OCI-LY3 (cell line): ENCODE results near the gene LRRC31.
A peak's percentile ranks its signal among the peaks of the same experiment; 100 is the strongest.

Experiments
- H2AFZ ChIP-seq: fragments of 200-600, 300-600 bp; shearing (Covaris generic); 2 replicates; pipeline ENCODE4 v1.6.0; 2014; ENCODE audit warnings: antibody characterized with exemption, low read depth, low read length
- H3K27ac ChIP-seq: fragments of 200-600, 300-600 bp; sonication (generic); 2 replicates; pipeline ENCODE4 v1.5.1; 2014; ENCODE audit warnings: mild to moderate bottlenecking, low read length, moderate library complexity, mixed read lengths
- H3K27me3 ChIP-seq: fragments of 200-600, 300-600 bp; sonication (generic); 2 replicates; pipeline ENCODE4 v1.6.1; 2014; ENCODE audit warnings: low read depth, low read length, mixed read lengths
- H3K36me3 ChIP-seq: fragments of 200-600, 300-600 bp; sonication (generic); replicated peaks from 2 replicates; pipeline ENCODE3; 2014; ENCODE audit warnings: low read depth, low read length, mixed read lengths
- H3K4me1 ChIP-seq: fragments of 300-600, 200-600 bp; sonication (generic); 2 replicates; pipeline ENCODE4 v1.6.1; 2014; ENCODE audit warnings: low read length, mixed read lengths
- H3K4me2 ChIP-seq: fragments of 200-600, 300-600 bp; sonication (generic); 2 replicates; pipeline ENCODE4 v1.6.1; 2014; ENCODE audit warnings: low read length, mixed read lengths
- H3K4me3 ChIP-seq: fragments of 300-600, 200-600 bp; sonication (generic); 2 replicates; pipeline ENCODE4 v1.5.1; 2014; ENCODE audit warnings: antibody characterized with exemption, mild to moderate bottlenecking, low read length, moderate library complexity
- H3K79me2 ChIP-seq: fragments of 300-600, 200-600 bp; shearing (Covaris generic); 2 replicates; pipeline ENCODE4 v1.6.1; 2014; ENCODE audit warnings: mild to moderate bottlenecking, low read length, mixed read lengths
- H3K9ac ChIP-seq: fragments of 300-600, 200-600 bp; shearing (Covaris generic); 2 replicates; pipeline ENCODE4 v1.6.0; 2014; ENCODE audit warnings: mild to moderate bottlenecking, low read length, moderate library complexity
- H3K9me3 ChIP-seq: fragments of 200-600, 300-600 bp; shearing (Covaris generic); 2 replicates; pipeline ENCODE4 v1.6.1; 2014; ENCODE audit warnings: low read length, mixed read lengths; ENCODE audit not compliant: insufficient read depth
- H4K20me1 ChIP-seq: fragments of 200-600, 300-600 bp; sonication (generic); 2 replicates; pipeline ENCODE4 v1.6.1; 2016; ENCODE audit warnings: low read length, mixed read lengths; ENCODE audit not compliant: insufficient read depth
- CTCF ChIP-seq: fragments of 200-600, 300-600 bp; sonication (generic); IDR thresholded peaks from 2 replicates; pipeline ENCODE4 v1.5.1; 2014; ENCODE audit warnings: antibody characterized with exemption, low read length, low read depth
- EZH2phosphoT487 ChIP-seq: fragments of 200-600 bp; shearing (Covaris generic); IDR thresholded peaks from 2 replicates; pipeline ENCODE4 v1.6.1; 2018; ENCODE audit warnings: antibody characterized with exemption, mixed run types, low read depth

The LRRC31 gene

GRCh38 chr3:169813278-169813677, 56.5 kb downstream of the LRRC31 start:
- Histone ChIP-seq H3K27ac (peak overlapping the region; percentile 23), H3K79me2 (no peaks in the 10 kb centered on the region), H3K27me3 (peaks cover 7% of the 10 kb centered on the region; the same call in 1 of the 2 replicates), H3K9ac (peak overlapping the region; percentile 82), H3K9me3 (peaks cover 3% of the 10 kb centered on the region; the same call in 1 of the 2 replicates), H3K36me3 (no peaks in the 10 kb centered on the region), H4K20me1 (no peaks in the 10 kb centered on the region), H3K4me1 (peaks cover 8% of the 10 kb centered on the region; the same call in 1 of the 2 replicates), H3K4me3 (peak overlapping the region; percentile 90), H2AFZ (peak overlapping the region; percentile 98), H3K4me2 (peak overlapping the region; percentile 98)
- TF ChIP-seq EZH2phosphoT487 (no peak), CTCF (no peak)

DNA sequence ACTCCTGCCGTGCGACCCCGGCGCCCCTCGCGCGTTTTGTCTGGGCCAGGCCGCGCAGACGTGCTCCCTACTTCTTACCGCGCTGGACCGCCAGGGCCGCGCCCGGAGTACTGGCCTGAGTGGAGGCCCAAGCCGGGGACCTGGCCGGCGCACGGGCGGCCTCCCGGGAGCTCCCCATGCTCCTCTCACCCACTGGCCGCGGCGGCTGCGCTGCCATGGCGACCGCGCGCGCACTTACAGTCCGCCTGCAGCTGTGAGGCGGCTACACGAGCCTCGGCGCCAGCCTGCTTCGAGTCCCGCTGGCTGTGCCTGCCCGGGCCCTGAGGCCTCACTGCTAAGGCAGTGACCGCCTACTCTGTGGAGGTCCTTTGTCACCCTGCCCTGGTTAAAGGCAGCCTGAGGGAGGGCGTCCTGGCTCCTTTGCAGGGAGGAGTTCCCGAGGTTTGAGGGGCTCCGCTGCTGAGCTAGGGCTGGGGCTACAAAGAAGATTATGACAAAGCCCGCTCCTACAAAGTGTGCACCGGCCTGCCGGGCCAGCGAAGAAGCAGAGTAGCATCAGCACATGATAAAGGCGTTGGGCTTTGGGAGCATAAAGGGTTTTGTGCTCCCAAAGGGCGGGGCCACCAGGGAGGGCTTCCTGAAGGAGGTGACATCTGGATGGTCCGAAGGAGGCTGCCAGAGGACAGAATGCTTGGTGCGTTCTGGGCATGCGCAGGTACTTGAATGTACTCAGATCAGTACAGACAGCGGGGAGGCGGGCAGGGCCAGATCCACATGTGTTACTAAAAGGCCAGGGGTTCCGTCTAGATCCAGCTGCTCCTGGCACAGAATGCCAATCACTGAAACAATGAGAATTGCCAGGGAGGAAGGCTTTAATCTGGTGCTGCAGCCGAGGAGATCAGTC, 57.2 kb downstream of the LRRC31 start, which contains the start of the genes LRRC34 and LRRIQ4:
LRRC34 (minus strand) TSS at position 573 of the 904 bp plus-strand sequence; CDS start at position 217, 356 bp downstream.
LRRIQ4 (plus strand) TSS at position 539 of the 904 bp plus-strand sequence. CDS start 9,052 bp downstream, outside the sequence.
- Histone ChIP-seq H3K9ac (peak within 1 kb of the TSS; percentile 82), H3K4me2 (peak within 1 kb of the TSS; percentile 98), H4K20me1 (no peaks in the 10 kb centered on the region)

DNA sequence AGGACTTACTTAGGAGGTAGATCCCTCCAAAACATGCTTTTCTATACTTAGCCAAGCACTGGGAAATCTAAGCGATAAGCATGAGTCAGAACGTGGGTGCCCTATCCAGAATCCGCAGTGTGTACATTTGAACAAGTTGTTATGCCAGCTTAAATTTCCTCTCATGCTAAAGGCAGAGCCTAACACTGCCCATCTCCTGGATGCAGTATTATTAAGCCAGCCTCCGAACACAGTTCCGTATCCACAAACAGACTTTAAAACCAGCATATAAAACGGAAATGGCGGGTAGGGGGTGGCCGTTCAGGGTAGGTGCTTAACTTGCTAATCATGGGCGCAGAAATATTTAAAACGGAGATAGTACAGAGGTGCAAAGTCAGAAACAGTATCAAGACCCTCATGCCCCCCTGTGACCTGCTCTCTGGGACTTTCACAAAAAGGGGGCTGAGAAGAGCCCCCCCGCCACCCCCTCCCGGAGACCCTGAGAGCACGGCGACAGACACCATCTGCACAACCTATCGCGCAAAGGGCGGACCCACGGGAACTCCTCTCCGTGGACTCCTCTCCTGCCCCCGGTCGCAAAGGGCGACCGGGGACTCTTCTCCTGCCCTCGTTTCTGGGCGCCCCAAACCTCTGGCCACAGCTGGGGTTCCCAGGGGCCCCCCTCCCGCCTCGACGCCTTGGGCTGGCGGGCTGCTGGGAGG, 58.0 kb downstream of the LRRC31 start:
- peak overlapping the region; percentile 98 for H3K4me2 ChIP-seq
- TF ChIP-seq CTCF (no peak), EZH2phosphoT487 (no peak)

More for the DNA sequence above, 57.2 kb downstream of the LRRC31 start, which contains the start of the genes LRRC34 and LRRIQ4:
- peak within 1 kb of the TSS; percentile 56 for H3K27ac ChIP-seq
- peaks cover 6% of the 10 kb centered on the region; the same call in 1 of the 2 replicates for H3K4me1 ChIP-seq
- no peaks in the 10 kb centered on the region for H3K79me2 ChIP-seq
- peak within 1 kb of the TSS; percentile 90 for H3K4me3 ChIP-seq
- no peaks in the 10 kb centered on the region for H3K36me3 ChIP-seq
- no peak for TF ChIP-seq EZH2phosphoT487
- H3K27me3 ChIP-seq: peaks cover under 1% of the 10 kb centered on the region; the same call in 1 of the 2 replicates
- H2AFZ ChIP-seq: peak within 1 kb of the TSS; percentile 98
- peaks cover 3% of the 10 kb centered on the region; the same call in 1 of the 2 replicates for H3K9me3 ChIP-seq

GRCh38 chr3:169809230-169809795, 60.4 kb downstream of the LRRC31 start:
- no peak for TF ChIP-seq CTCF
- no peak for TF ChIP-seq EZH2phosphoT487

More for the DNA sequence above, 58.0 kb downstream of the LRRC31 start:
- peak overlapping the region; percentile 87 for H2AFZ ChIP-seq
- peak overlapping the region; percentile 90 for H3K4me3 ChIP-seq
- H3K36me3 ChIP-seq: no peaks in the 10 kb centered on the region
- H4K20me1 ChIP-seq: no peaks in the 10 kb centered on the region
- H3K4me1 ChIP-seq: peaks cover 6% of the 10 kb centered on the region; the same call in 1 of the 2 replicates
- H3K9ac ChIP-seq: peak overlapping the region; percentile 82
- H3K79me2 ChIP-seq: no peaks in the 10 kb centered on the region
- H3K9me3 ChIP-seq: peaks cover 3% of the 10 kb centered on the region; the same call in 1 of the 2 replicates
- H3K27me3 ChIP-seq: no peaks in the 10 kb centered on the region
- H3K27ac ChIP-seq: peak overlapping the region; percentile 56

More at GRCh38 chr3:169809230-169809795, 60.4 kb downstream of the LRRC31 start:
- Histone ChIP-seq H3K27ac (no peak overlapping the region), H3K79me2 (no peaks in the 10 kb centered on the region), H3K36me3 (peaks cover 3% of the 10 kb centered on the region), H3K27me3 (no peaks in the 10 kb centered on the region), H4K20me1 (no peaks in the 10 kb centered on the region), H3K9me3 (no peaks in the 10 kb centered on the region), H3K4me3 (no peak overlapping the region), H2AFZ (no peak overlapping the region), H3K9ac (no peak overlapping the region), H3K4me1 (peaks cover 6% of the 10 kb centered on the region; the same call in 1 of the 2 replicates), H3K4me2 (no peak overlapping the region)
